ENCODE measurements around the gene SRMS.

GRCh38 chr20:63573647-63574131 is 26.1 kb upstream of the SRMS start:
- no peak for TF ChIP-seq CTCF (conservative IDR thresholded peaks at IDR 0.05; ENCODE audit: low read length)
- no peak for TF ChIP-seq EZH2phosphoT487 (IDR thresholded peaks at IDR 0.05; ENCODE audit: borderline replicate concordance, low read depth, low read length)

Data from OCI-LY7 (cell line).